NB4 (cell line): ENCODE results near the gene OLFML2B.

Experiments
- POLR2A ChIP-seq: IDR thresholded peaks from 2 replicates; pipeline ENCODE4 v1.6.1; 2011; ENCODE audit warnings: mild to moderate bottlenecking; ENCODE audit not compliant: insufficient read length; ENCODE audit errors: extremely low read depth
- TF ChIP-seq, protein P1 (sequence below): IDR thresholded peaks from one replicate; pipeline ENCODE4 v1.5.1; 2012; ENCODE audit warnings: low read depth, low read length

DNA sequence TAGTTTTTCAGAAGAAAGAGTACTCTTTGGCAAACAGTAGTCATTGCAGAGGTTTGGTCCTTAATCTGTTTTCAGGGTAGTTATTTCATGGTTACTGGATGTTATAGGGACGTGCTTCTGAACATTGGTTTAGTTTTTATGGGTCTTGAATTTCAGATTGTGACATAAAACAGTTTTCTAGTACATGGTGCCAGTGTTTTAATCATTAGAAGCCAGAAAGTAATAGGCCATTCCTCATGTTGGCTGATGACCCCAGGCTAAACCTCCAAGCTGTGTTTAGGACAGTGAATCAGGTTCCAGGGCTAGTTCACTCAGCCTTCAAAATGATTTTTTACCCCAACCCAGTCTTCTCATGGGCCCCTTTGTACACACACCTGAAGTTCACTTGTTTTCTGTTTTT is 73.3 kb downstream of the OLFML2B start:
- no peak for TF ChIP-seq POLR2A
- TF ChIP-seq, protein P1, sequence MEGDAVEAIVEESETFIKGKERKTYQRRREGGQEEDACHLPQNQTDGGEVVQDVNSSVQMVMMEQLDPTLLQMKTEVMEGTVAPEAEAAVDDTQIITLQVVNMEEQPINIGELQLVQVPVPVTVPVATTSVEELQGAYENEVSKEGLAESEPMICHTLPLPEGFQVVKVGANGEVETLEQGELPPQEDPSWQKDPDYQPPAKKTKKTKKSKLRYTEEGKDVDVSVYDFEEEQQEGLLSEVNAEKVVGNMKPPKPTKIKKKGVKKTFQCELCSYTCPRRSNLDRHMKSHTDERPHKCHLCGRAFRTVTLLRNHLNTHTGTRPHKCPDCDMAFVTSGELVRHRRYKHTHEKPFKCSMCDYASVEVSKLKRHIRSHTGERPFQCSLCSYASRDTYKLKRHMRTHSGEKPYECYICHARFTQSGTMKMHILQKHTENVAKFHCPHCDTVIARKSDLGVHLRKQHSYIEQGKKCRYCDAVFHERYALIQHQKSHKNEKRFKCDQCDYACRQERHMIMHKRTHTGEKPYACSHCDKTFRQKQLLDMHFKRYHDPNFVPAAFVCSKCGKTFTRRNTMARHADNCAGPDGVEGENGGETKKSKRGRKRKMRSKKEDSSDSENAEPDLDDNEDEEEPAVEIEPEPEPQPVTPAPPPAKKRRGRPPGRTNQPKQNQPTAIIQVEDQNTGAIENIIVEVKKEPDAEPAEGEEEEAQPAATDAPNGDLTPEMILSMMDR, result no peak
